DOHH2 (cell line): ENCODE measurements around the gene MYO1B.

Experiments
- CTCF ChIP-seq: fragments of 200-600 bp; sonication (generic); IDR thresholded peaks from one replicate; pipeline ENCODE4 v1.5.1; 2014; ENCODE audit warnings: antibody characterized with exemption, mild to moderate bottlenecking, low read depth, low read length; ENCODE audit not compliant: poor library complexity, severe bottlenecking
- EZH2phosphoT487 ChIP-seq: fragments of 200-600 bp; sonication (generic); IDR thresholded peaks from 2 replicates; pipeline ENCODE4 v1.6.1; 2017; ENCODE audit warnings: borderline replicate concordance, mild to moderate bottlenecking, antibody characterized with exemption, low read length, moderate library complexity, mixed read lengths

DNA sequence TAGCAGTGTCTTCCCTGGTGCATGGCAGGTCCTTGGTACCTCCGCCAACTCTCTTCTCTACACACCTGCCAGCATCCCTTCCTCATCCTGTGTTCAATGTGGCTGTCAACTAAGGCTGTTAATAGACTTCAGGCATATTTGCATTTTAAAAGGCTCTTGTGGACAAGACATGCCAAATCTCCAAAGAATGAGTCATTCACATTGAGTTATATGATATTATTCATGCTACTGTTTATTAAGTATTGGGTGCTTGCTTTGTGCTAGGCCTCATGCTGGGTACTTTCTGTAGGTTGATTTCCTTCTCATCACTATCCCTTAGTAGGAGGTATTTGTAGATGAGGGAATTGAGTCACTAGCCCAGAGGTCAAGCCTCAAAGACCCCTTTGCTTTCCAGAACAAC, 5.2 kb downstream of the MYO1B start:
- TF ChIP-seq CTCF (no peak), EZH2phosphoT487 (no peak)
